Activated T-cell treated with anti-CD3 and anti-CD28 coated beads, Interleukin-2, amount 50 U/mL, for 72 hours (primary cell): Measurements from ENCODE around the gene CCNY. TPM values are rescaled to one million over a fixed set of nuclear protein-coding genes. Genes with fewer than 3 reads are reported as not detected.
"Not testable (repeated sequence)": the region's sequence is repeated elsewhere in the genome, so short reads cannot be mapped to it uniquely, and the experiment has no call there.

Source experiments
- ATAC-seq, 2 donors: fragments of 150-1000 bp; cut with Tn5 transposase; replicated peaks in 1 of 2; 2 replicates each; pipeline ENCODE4 v1.10.0; 2021; ENCODE audit warnings: moderate library complexity in 2 of 2, mild to moderate bottlenecking in 1 of 2
- DNase-seq, 2 donors: peaks; one replicate each; pipeline ENCODE4 v3.0.0; 2021 to 2022; ENCODE audit warnings: mixed read lengths in 1 of 2
- H3K27ac Mint-ChIP-seq: one replicate; pipeline ENCODE4 v1.8.0; 2022; ENCODE audit warnings: mild to moderate bottlenecking, moderate library complexity, mixed read lengths
- H3K27me3 Mint-ChIP-seq: one replicate; pipeline ENCODE4 v1.8.0; 2022; ENCODE audit warnings: low read depth, mixed read lengths
- H3K36me3 Mint-ChIP-seq, 2 donors: one replicate each; pipeline ENCODE4 v1.8.0; 2022; ENCODE audit warnings: mixed read lengths in 2 of 2, mild to moderate bottlenecking in 1 of 2; ENCODE audit not compliant: insufficient read depth in 2 of 2
- H3K4me1 Mint-ChIP-seq: one replicate; pipeline ENCODE4 v1.8.0; 2022; ENCODE audit warnings: low read depth, mixed read lengths
- H3K4me3 Mint-ChIP-seq, 2 donors: one replicate each; pipeline ENCODE4 v1.8.0; 2022; ENCODE audit warnings: mild to moderate bottlenecking in 2 of 2, mixed read lengths in 2 of 2, moderate library complexity in 2 of 2
- H3K9me3 Mint-ChIP-seq, 2 donors: one replicate each; pipeline ENCODE4 v1.8.0; 2022; ENCODE audit warnings: mixed read lengths in 2 of 2
- total RNA-seq, 2 donors: library from RNA; stranded (reverse); gene quantifications; one replicate each; pipeline ENCODE4 v1.2.3, GENCODE V29; 2022

Gene CCNY
- total RNA-seq, 2 donors from 2014 or later = 54.1 to 78.6 TPM

- DNase-seq (peak in 1 of 2 donors; percentile 26), ATAC-seq (no peak)
- H3K27me3 Mint-ChIP-seq = no peaks in the 10 kb centered on the region
- peaks cover 2% of the 10 kb centered on the region in 2 donors for H3K9me3 Mint-ChIP-seq
- peak overlapping the region; percentile 67 for H3K27ac Mint-ChIP-seq
- peaks cover 97% of the 10 kb centered on the region for H3K4me1 Mint-ChIP-seq
- no peaks in the 10 kb centered on the region for H3K36me3 Mint-ChIP-seq
- H3K4me3 Mint-ChIP-seq = peak overlapping the region; percentile 56 to 69
These were observed 16.2 kb downstream of the CCNY start for GRCh38 chr10:35352512-35352911.

- Mint-ChIP-seq H3K9me3 (peaks cover 2% of the 10 kb centered on the region in 2 donors), H3K36me3 (no peaks in the 10 kb centered on the region), H3K27me3 (no peaks in the 10 kb centered on the region), H3K4me1 (peaks cover 97% of the 10 kb centered on the region), H3K4me3 (no peak overlapping the region), H3K27ac (peak overlapping the region; percentile 35)
- ATAC-seq (no peak), DNase-seq (no peak)
These were observed 17.1 kb downstream of the CCNY start for GRCh38 chr10:35353395-35353794.

GRCh38 chr10:35353805-35354204, 17.5 kb downstream of the CCNY start:
- peak overlapping the region; percentile 35 for H3K27ac Mint-ChIP-seq
- no peak overlapping the region for H3K4me3 Mint-ChIP-seq
- no peaks in the 10 kb centered on the region for H3K36me3 Mint-ChIP-seq
- peaks cover 2% of the 10 kb centered on the region in 2 donors for H3K9me3 Mint-ChIP-seq
- no peaks in the 10 kb centered on the region for H3K27me3 Mint-ChIP-seq
- H3K4me1 Mint-ChIP-seq = peaks cover 97% of the 10 kb centered on the region
- ATAC-seq = no peak
- no peak for DNase-seq

DNA sequence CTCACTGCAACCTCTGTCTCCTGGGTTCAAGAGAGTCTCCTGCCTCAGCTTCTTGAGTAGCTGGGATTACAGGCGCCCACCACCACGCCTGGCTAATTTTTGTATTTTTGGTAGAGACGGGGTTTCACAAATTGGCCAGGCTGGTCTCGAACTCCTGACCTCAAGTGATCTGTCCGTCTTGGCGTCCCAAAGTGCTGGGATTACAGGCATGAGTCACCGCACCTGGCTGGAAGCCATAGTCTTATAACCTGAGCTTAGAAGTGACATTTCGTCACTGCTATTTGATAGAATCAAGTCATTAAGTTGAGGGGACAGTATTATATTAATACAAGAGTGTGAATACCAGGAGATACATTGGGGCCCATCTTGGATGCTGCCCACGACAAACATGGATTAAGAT, 17.9 kb downstream of the CCNY start:
- DNase-seq, H3K9me3 Mint-ChIP-seq, H3K27me3 Mint-ChIP-seq, H3K36me3 Mint-ChIP-seq, H3K27ac Mint-ChIP-seq, ATAC-seq: not testable (repeated sequence)
- Mint-ChIP-seq H3K4me3 (peak overlapping the region in 1 of 2 donors; percentile 25), H3K4me1 (peaks cover 97% of the 10 kb centered on the region)

GRCh38 chr10:35355971-35356724, 19.8 kb downstream of the CCNY start:
- Mint-ChIP-seq H3K27ac (peak overlapping the region; percentile 94), H3K9me3 (peaks cover 2% of the 10 kb centered on the region in 2 donors), H3K4me3 (peak overlapping the region; percentile 79 to 84), H3K4me1 (peaks cover 89% of the 10 kb centered on the region), H3K27me3 (no peaks in the 10 kb centered on the region), H3K36me3 (no peaks in the 10 kb centered on the region)
- DNase-seq (peak; percentile 61 to 70), ATAC-seq (peak; percentile 84 to 86)

GRCh38 chr10:35356725-35357092, 20.4 kb downstream of the CCNY start:
- DNase-seq (peak; percentile 43 to 61), ATAC-seq (peak; percentile 79 to 82)
- peaks cover 87% of the 10 kb centered on the region for H3K4me1 Mint-ChIP-seq
- no peaks in the 10 kb centered on the region for H3K36me3 Mint-ChIP-seq
- peak overlapping the region; percentile 79 to 84 for H3K4me3 Mint-ChIP-seq
- H3K9me3 Mint-ChIP-seq = peaks cover 2% of the 10 kb centered on the region in 2 donors
- H3K27ac Mint-ChIP-seq = peak overlapping the region; percentile 94
- no peaks in the 10 kb centered on the region for H3K27me3 Mint-ChIP-seq

GRCh38 chr10:35359056-35359455, 22.7 kb downstream of the CCNY start:
- ATAC-seq (no peak), DNase-seq (no peak)
- Mint-ChIP-seq H3K4me3 (no peak overlapping the region), H3K9me3 (peaks cover 2% of the 10 kb centered on the region in 2 donors), H3K4me1 (peaks cover 78% of the 10 kb centered on the region), H3K27ac (no peak overlapping the region), H3K27me3 (no peaks in the 10 kb centered on the region), H3K36me3 (no peaks in the 10 kb centered on the region)

GRCh38 chr10:35359873-35360272, 23.6 kb downstream of the CCNY start:
- Mint-ChIP-seq H3K4me1 (peaks cover 74% of the 10 kb centered on the region), H3K9me3 (peaks cover 2% of the 10 kb centered on the region in 2 donors), H3K27me3 (no peaks in the 10 kb centered on the region), H3K36me3 (no peaks in the 10 kb centered on the region), H3K27ac (no peak overlapping the region), H3K4me3 (no peak overlapping the region)
- DNase-seq (no peak), ATAC-seq (no peak)

DNA sequence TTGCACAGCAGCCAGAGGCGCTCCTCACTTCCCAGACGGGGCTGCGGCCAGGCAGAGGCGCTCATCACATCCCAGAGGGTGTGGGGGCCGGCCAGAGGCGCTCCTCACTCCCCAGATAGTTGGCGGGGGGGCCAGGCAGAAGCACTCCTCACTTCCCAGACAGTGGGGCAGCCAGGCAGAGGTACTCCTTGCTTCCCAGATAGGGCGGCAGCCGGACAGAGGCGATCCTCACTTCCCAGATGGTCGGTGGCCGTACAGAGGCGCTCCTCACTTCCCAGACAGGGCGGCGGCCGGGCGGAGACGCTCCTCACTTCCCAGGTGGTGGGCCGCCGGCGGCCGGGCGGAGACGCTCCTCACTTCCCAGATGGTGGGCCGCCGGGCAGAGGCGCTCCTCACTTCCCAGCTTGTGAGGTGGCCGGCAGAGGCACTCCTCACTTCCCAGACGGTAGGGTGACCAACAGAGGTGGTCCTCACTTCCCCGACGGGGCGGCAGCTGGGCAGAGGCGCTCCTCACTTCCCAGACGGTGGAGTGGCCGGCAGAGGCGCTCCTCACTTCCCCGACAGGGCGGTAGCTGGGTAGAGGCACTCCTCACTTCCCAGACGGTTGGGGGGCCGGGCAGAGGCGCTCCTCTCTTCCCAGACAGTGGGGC, 26.5 kb downstream of the CCNY start:
- DNase-seq (no peak), ATAC-seq (no peak)
- Mint-ChIP-seq H3K9me3 (no peaks in the 10 kb centered on the region), H3K4me3 (no peak overlapping the region), H3K27ac (no peak overlapping the region), H3K36me3 (no peaks in the 10 kb centered on the region), H3K4me1 (peaks cover 51% of the 10 kb centered on the region), H3K27me3 (no peaks in the 10 kb centered on the region)

- ATAC-seq (no peak), DNase-seq (no peak)
- Mint-ChIP-seq H3K9me3 (no peaks in the 10 kb centered on the region), H3K27me3 (no peaks in the 10 kb centered on the region), H3K27ac (no peak overlapping the region), H3K36me3 (no peaks in the 10 kb centered on the region), H3K4me3 (no peak overlapping the region), H3K4me1 (peaks cover 51% of the 10 kb centered on the region)
These were observed 27.3 kb downstream of the CCNY start for GRCh38 chr10:35363587-35363986.

- Mint-ChIP-seq H3K9me3 (no peaks in the 10 kb centered on the region), H3K4me1 (peaks cover 45% of the 10 kb centered on the region), H3K4me3 (no peak overlapping the region), H3K36me3 (no peaks in the 10 kb centered on the region), H3K27ac (no peak overlapping the region), H3K27me3 (no peaks in the 10 kb centered on the region)
- ATAC-seq = no peak
- DNase-seq = no peak
These were observed 28.5 kb downstream of the CCNY start for GRCh38 chr10:35364808-35365207.

DNA sequence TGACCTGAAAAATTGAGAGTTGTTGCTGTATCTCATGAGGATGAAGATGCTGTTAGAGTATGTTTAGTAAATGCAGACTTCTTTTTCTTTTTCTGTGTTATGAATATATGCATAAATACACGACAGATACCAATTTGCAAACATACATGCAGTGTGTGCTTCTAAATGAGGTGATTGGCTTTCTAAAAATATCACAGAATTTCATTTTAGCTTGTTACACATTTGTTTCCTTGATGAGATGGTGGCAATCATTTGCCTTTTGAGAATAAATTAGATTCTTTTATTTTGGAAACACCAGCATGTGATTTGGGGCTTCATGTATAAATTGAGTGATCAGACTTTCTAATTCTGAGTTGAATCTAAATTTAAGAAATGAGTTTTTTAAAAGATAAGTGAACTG, 29.7 kb downstream of the CCNY start:
- Mint-ChIP-seq H3K27ac (no peak overlapping the region), H3K4me1 (peaks cover 44% of the 10 kb centered on the region), H3K36me3 (no peaks in the 10 kb centered on the region), H3K9me3 (no peaks in the 10 kb centered on the region), H3K4me3 (no peak overlapping the region), H3K27me3 (no peaks in the 10 kb centered on the region)
- no peak for DNase-seq
- no peak for ATAC-seq

- no peaks in the 10 kb centered on the region for H3K36me3 Mint-ChIP-seq
- no peaks in the 10 kb centered on the region for H3K9me3 Mint-ChIP-seq
- H3K4me1 Mint-ChIP-seq = peaks cover 50% of the 10 kb centered on the region
- no peak overlapping the region for H3K4me3 Mint-ChIP-seq
- H3K27ac Mint-ChIP-seq = no peak overlapping the region
- DNase-seq (no peak), ATAC-seq (no peak)
- no peaks in the 10 kb centered on the region for H3K27me3 Mint-ChIP-seq
These were observed 31.0 kb downstream of the CCNY start for GRCh38 chr10:35367107-35367859.
